Natural killer cell (primary cell): Measurements from ENCODE around the gene NME5. TPM values are rescaled to one million over a fixed set of nuclear protein-coding genes. Genes with fewer than 3 reads are reported as not detected.
A peak's percentile ranks its signal among the peaks of the same experiment; 100 is the strongest.
"Not testable (repeated sequence)": the region's sequence is repeated elsewhere in the genome, so short reads cannot be mapped to it uniquely, and the experiment has no call there.

ENCODE experiments used
- ATAC-seq, 3 donors: fragments of 150-1000 bp in 2 of 3; fragments of 200-7000 bp in 1 of 3; cut with Tn5 transposase; 1 replicate in 1 of 3; 2 replicates in 2 of 3; pipeline ENCODE4 v1.10.0; 2021; ENCODE audit warnings: mild to moderate bottlenecking in 2 of 3, moderate library complexity in 2 of 3
- DNase-seq, 2 donors: peaks; one replicate each; pipeline versions ENCODE4 v3.0.0 to v3.0.0-alpha.2; 2013 to 2021; ENCODE audit warnings: mixed read lengths in 1 of 2
- H3K27ac ChIP-seq: one replicate; pipeline ENCODE4 v1.5.1; 2013; ENCODE audit warnings: mild to moderate bottlenecking, low read length
- H3K27me3 ChIP-seq: one replicate; pipeline ENCODE4 v1.6.1; 2013; ENCODE audit warnings: low read length; ENCODE audit not compliant: control insufficient read depth, insufficient read depth
- H3K36me3 ChIP-seq: one replicate; pipeline ENCODE4 v1.6.1; 2013; ENCODE audit warnings: low read length; ENCODE audit not compliant: control insufficient read depth, insufficient read depth
- H3K4me1 ChIP-seq: one replicate; pipeline ENCODE4 v1.6.1; 2013; ENCODE audit warnings: low read length; ENCODE audit not compliant: control insufficient read depth, insufficient read depth
- H3K4me3 ChIP-seq: one replicate; pipeline ENCODE4 v1.5.1; 2013; ENCODE audit warnings: low read length
- H3K9me3 ChIP-seq: one replicate; pipeline ENCODE4 v1.6.1; 2013; ENCODE audit warnings: low read length; ENCODE audit not compliant: control insufficient read depth, insufficient read depth
- H3K27ac Mint-ChIP-seq, 2 donors: one replicate each; pipeline ENCODE4 v1.8.0; 2022; ENCODE audit warnings: mild to moderate bottlenecking in 2 of 2, mixed read lengths in 2 of 2, moderate library complexity in 1 of 2
- H3K27me3 Mint-ChIP-seq, 2 donors: one replicate each; pipeline ENCODE4 v1.8.0; 2022; ENCODE audit warnings: low read depth in 2 of 2, mixed read lengths in 2 of 2
- H3K36me3 Mint-ChIP-seq: one replicate; pipeline ENCODE4 v1.8.0; 2022; ENCODE audit warnings: mixed read lengths
- H3K4me1 Mint-ChIP-seq, 2 donors: one replicate each; pipeline ENCODE4 v1.8.0; 2022; ENCODE audit warnings: mixed read lengths in 2 of 2
- H3K4me3 Mint-ChIP-seq: one replicate; pipeline ENCODE4 v1.8.0; 2022; ENCODE audit warnings: mild to moderate bottlenecking, moderate library complexity, mixed read lengths
- H3K9me3 Mint-ChIP-seq, 2 donors: one replicate each; pipeline ENCODE4 v1.8.0; 2022; ENCODE audit warnings: mixed read lengths in 2 of 2
- WGBS: methylation state at CpG from one replicate; pipeline ENCODE4 v1.1.7; 2013; ENCODE audit warnings: missing lambda C conversion rate; ENCODE audit not compliant: insufficient coverage; 5-methylcytosine and 5-hydroxymethylcytosine counted together
- intact Hi-C: fragments of 100-400 bp; cut with micrococcal nuclease; formaldehyde crosslinking; loops from one replicate; pipeline ENCODE4 v1.14.2; 2022
- total RNA-seq, 4 donors: library from RNA; stranded (reverse); fragments of 120-200 nt in 1 of 4; gene quantifications; one replicate each; pipeline versions ENCODE4 v1.2.3 to v1.2.4, GENCODE V29; 2013 to 2022
- TF ChIP-seq, protein P1 (sequence below): fragments of 200-600 bp; IDR thresholded peaks from one replicate; pipeline ENCODE4 v1.8.0; 2022; ENCODE audit warnings: antibody characterized with exemption

NME5 gene
- total RNA-seq, 3 donors from 2014 or later (not counting 1 experiment from before 2014, with no cell fraction given): not detected

DNA sequence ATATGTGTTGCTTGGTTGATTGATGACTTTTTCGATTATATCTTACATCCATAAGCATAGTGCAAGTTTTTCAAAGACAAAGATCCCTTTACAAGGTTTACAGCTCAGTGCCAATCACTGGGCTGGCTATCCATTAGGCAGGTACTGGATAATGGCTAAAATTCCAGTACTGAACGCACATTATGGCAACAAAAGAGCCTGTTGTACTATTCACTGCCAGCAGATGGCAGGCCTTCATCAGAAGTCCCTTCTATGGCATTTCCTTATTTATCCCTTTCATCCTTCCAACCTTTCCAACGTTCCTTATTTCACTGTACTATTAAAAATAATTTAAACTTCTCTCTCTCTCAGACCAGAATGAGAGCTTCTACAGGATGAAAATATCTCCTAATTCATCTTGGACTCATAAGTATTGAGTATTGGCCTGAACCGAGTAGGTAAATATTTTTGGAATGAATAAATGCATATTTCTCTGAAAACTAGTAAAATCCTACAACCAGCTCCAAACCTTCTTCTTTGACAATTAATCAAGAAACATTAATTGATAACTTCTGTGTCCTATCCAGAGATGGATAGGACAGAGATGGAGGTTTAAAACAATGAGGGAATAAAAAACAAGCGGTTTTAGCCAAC is 62.0 kb downstream of the NME5 start:
- 26% methylated on average over 4 of the region's 5 CpGs for WGBS
- TF ChIP-seq, protein P1, sequence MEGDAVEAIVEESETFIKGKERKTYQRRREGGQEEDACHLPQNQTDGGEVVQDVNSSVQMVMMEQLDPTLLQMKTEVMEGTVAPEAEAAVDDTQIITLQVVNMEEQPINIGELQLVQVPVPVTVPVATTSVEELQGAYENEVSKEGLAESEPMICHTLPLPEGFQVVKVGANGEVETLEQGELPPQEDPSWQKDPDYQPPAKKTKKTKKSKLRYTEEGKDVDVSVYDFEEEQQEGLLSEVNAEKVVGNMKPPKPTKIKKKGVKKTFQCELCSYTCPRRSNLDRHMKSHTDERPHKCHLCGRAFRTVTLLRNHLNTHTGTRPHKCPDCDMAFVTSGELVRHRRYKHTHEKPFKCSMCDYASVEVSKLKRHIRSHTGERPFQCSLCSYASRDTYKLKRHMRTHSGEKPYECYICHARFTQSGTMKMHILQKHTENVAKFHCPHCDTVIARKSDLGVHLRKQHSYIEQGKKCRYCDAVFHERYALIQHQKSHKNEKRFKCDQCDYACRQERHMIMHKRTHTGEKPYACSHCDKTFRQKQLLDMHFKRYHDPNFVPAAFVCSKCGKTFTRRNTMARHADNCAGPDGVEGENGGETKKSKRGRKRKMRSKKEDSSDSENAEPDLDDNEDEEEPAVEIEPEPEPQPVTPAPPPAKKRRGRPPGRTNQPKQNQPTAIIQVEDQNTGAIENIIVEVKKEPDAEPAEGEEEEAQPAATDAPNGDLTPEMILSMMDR: peak; percentile 81
- H3K9me3 ChIP-seq: no peaks in the 10 kb centered on the region
- peak in 2 of 3 donors; percentile 63 to 69 for ATAC-seq
- H3K4me1 Mint-ChIP-seq: no peaks in the 10 kb centered on the region
- no peaks in the 10 kb centered on the region for H3K4me1 ChIP-seq
- no peak overlapping the region for H3K4me3 Mint-ChIP-seq
- peaks cover 0 to 10% of the 10 kb centered on the region in 2 donors for H3K27me3 Mint-ChIP-seq
- no peaks in the 10 kb centered on the region for H3K36me3 Mint-ChIP-seq
- no peak overlapping the region for H3K4me3 ChIP-seq
- no peak overlapping the region for H3K27ac ChIP-seq
- H3K27me3 ChIP-seq: no peaks in the 10 kb centered on the region
- intact Hi-C loops: loop anchor here (1.0 kb wide), 1 partner anchor 56 kb away; no protein-coding TSS in a partner anchor
- no peak overlapping the region for H3K27ac Mint-ChIP-seq
- H3K9me3 Mint-ChIP-seq: no peaks in the 10 kb centered on the region
- H3K36me3 ChIP-seq: no peaks in the 10 kb centered on the region
- peak in 1 of 2 donors; percentile 77 for DNase-seq

DNA sequence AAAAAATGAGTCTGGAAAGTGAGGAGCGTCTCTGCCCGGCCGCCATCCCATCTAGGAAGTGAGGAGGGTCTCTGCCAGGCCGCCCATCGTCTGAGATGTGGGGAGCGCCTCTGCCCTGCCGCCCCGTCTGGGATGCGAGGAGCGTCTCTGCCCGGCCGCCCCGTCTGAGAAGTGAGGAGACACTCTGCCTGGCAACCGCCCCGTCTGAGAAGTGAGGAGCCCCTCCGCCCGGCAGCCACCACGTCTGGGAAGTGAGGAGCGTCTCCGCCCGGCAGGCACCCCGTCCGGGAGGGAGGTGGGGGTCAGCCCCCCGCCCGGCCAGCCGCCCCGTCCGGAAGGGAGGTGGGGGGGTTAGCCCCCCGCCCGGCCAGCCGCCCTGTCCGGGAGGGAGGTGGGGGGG is 69.2 kb downstream of the NME5 start:
- H3K4me1 Mint-ChIP-seq, H3K27ac Mint-ChIP-seq, H3K9me3 ChIP-seq, H3K27me3 ChIP-seq, ATAC-seq, H3K9me3 Mint-ChIP-seq, H3K36me3 Mint-ChIP-seq, H3K4me3 Mint-ChIP-seq, H3K27me3 Mint-ChIP-seq, H3K36me3 ChIP-seq, H3K4me3 ChIP-seq, H3K4me1 ChIP-seq, DNase-seq, H3K27ac ChIP-seq, intact Hi-C loops: not testable (repeated sequence)
- 96% methylated on average over 19 of the region's 32 CpGs for WGBS

DNA sequence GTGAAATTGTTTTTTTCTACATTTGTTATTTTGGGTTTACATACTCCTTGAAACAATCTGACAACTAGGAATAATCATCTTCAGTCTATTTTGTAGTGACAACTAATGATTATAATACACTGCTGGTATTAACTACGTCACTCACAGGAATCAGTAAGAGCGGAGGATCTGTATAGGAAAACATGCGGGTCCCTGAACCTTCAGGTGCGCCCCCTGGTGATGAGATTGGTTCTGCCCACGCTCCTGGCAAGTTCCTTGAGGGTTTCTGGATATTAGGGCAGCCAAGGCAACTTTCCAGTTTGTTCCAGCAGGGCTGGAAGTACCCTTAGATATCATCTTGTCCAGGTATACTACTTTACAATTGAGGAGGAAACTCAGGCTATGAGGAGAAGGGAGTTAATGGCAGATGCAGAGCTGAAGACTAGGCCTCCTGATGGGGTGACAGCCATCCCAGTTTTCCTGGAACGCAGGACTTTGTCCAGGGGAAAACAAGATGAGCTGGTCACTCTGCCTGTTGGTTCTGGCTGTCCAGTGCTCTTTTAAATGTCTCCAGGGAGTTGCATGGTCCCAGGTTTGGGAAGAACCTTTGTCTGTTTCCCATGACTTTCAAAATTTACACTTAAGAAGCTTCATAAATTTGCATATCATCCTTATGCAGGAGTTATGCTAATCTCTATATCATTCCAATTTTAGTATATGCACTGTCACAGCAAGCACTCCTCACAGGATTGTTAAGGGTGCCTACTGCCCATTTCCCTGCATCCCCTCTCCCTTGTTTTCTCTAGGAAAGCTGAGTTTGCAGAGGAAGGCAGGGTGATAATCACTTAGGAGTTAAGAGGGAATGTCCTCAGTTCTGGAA is 70.3 kb downstream of the NME5 start:
- H3K27ac ChIP-seq: no peak overlapping the region
- H3K27me3 ChIP-seq: peaks cover 2% of the 10 kb centered on the region
- no peaks in the 10 kb centered on the region for H3K9me3 ChIP-seq
- DNase-seq: peak; percentile 47 to 82
- no peaks in the 10 kb centered on the region for H3K36me3 Mint-ChIP-seq
- peak overlapping the region in 1 of 2 donors; percentile 32 for H3K27ac Mint-ChIP-seq
- H3K27me3 Mint-ChIP-seq: peaks cover 0 to 3% of the 10 kb centered on the region in 2 donors
- H3K4me3 ChIP-seq: no peak overlapping the region
- WGBS: 22% methylated on average over 6 of the region's 6 CpGs
- peak; percentile 63 to 76 (median 69) for ATAC-seq
- TF ChIP-seq, protein P1: peak; percentile 71
- peaks cover 5% of the 10 kb centered on the region in 2 donors for H3K4me1 Mint-ChIP-seq
- no peak overlapping the region for H3K4me3 Mint-ChIP-seq
- intact Hi-C loops: loop anchor here (1.0 to 10.0 kb wide), 3 partner anchors 33 to 440 kb away; no protein-coding TSS in a partner anchor
- H3K4me1 ChIP-seq: no peaks in the 10 kb centered on the region
- H3K9me3 Mint-ChIP-seq: no peaks in the 10 kb centered on the region
- no peaks in the 10 kb centered on the region for H3K36me3 ChIP-seq

DNA sequence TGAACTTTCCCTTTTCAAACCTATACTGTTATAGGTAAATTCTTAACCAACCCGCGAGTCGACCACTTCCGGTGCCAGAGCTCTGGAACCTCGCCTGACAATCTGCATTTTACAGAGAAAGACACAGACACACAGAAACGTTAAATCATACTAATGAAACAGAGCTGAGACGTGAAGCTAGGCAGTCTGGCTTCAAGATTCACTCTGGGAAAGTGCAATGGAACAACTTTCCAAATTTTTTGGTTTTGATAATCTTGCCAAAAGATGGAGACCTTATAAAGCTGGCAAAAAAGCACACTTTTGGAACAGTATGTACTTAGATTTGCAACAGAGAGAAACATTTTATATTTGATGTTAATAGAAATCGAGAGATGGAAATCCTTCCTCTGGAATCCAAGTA is 71.3 kb downstream of the NME5 start:
- 89% methylated on average over 8 of the region's 8 CpGs for WGBS
- Mint-ChIP-seq H3K4me3 (no peak overlapping the region), H3K27me3 (peaks cover 0 to 3% of the 10 kb centered on the region in 2 donors), H3K4me1 (peaks cover 5% of the 10 kb centered on the region in 2 donors), H3K9me3 (no peaks in the 10 kb centered on the region), H3K27ac (no peak overlapping the region), H3K36me3 (no peaks in the 10 kb centered on the region)
- no peaks in the 10 kb centered on the region for H3K4me1 ChIP-seq
- no peak overlapping the region for H3K4me3 ChIP-seq
- H3K36me3 ChIP-seq: no peaks in the 10 kb centered on the region
- DNase-seq: no peak
- peaks cover 2% of the 10 kb centered on the region for H3K27me3 ChIP-seq
- intact Hi-C loops: loop anchor here (1.0 to 10.0 kb wide), 3 partner anchors 32 to 439 kb away; no protein-coding TSS in a partner anchor
- no peak for ATAC-seq
- H3K9me3 ChIP-seq: no peaks in the 10 kb centered on the region
- TF ChIP-seq, protein P1: no peak
- H3K27ac ChIP-seq: no peak overlapping the region
